Measurements from ENCODE around the gene ZFP36. TPM values are rescaled to one million over a fixed set of nuclear protein-coding genes. Genes with fewer than 3 reads are reported as not detected.

Gene ZFP36
- total and polyA plus RNA-seq, 5 donors, result 38.1 to 203 (median 69.2) TPM

DNA sequence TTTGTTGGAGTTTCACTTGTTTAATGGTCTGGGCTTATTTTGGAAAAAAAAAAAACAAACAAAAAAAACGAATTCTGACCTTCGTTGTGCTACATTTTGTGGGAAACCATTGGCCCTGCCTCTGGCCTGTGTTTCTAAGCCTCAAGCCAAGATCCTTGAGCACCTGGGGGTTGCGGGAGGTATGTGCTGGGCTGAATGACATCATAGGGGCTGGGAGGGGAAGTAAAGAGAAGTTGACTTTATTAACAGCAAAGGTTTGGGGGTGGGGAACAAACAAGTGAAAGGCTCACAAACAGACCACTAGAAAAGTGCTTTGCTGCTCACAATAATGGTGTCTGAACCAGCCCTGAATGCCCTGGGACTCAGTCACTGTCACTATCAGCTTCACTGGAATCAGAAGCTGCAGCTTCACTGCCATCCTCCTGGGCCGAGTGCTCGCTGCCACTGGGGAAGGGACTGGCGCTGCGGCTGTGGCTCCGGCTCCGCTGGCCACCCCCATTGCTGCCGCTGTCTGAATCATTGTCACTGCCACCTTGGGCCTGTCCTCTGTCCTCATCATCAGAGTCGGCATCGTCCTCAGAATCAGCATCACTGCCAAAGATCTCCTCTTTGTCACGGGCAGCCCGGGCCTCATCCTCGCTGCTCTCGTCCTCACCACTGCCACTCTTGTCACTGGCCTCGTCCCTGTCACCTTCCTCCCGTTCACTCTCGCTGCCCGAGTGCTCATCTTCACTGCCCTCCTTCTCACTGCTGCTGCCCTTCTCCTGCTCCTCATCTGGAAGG, 20.8 kb upstream of the ZFP36 start:
- no peak overlapping the region for H3K27ac ChIP-seq (ENCODE audit: low read length)
- no peaks in the 10 kb centered on the region for H3K27me3 ChIP-seq (ENCODE audit: control insufficient read depth, insufficient read depth)
- 74% methylated on average over 20 of the region's 20 CpGs for WGBS

GRCh38 chr19:39386557-39386956, 20.1 kb upstream of the ZFP36 start:
- WGBS, result 84% methylated on average over 7 of the region's 7 CpGs
- Histone ChIP-seq H3K4me1 (ENCODE audit: control insufficient read depth, insufficient read depth, low read length) (no peaks in the 10 kb centered on the region), H3K9me3 (ENCODE audit: control insufficient read depth, low read length) (no peaks in the 10 kb centered on the region), H3K27ac (ENCODE audit: low read length) (no peak overlapping the region), H3K4me3 (ENCODE audit: low read length) (no peak overlapping the region), H3K27me3 (ENCODE audit: control insufficient read depth, insufficient read depth) (no peaks in the 10 kb centered on the region)
- no peak for ATAC-seq
- intact Hi-C loops (cut with DNase I), result no loop called here
- DNase-seq, result peak in 1 of 3 donors; percentile 41

More for the DNA sequence above, 20.8 kb upstream of the ZFP36 start:
- H3K4me1 ChIP-seq (ENCODE audit: control insufficient read depth, insufficient read depth, low read length), result no peaks in the 10 kb centered on the region
- intact Hi-C loops (cut with DNase I), result no loop called here
- no peaks in the 10 kb centered on the region for H3K9me3 ChIP-seq (ENCODE audit: control insufficient read depth, low read length)
- ATAC-seq (no peak), DNase-seq (peak in 1 of 3 donors; percentile 53)
- no peak overlapping the region for H3K4me3 ChIP-seq (ENCODE audit: low read length)

DNA sequence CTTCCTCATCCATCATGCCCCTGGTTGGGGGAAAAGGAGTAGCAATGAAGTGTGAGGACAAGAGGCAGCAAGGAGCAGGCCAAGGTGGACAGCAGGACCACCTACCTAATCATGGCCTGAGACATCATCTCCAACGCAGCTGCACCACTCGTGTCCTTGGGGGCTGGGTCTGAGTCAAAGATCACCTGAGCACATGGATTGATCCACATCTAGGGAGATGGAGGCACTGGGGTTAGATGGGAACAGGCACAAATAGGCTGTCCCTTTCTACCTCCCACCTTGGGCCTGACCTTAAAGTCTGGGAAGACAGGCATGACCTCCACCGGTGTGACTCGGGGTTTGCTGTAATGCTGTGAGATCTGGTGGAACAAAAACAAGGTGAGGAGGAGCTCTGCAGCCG, 18.0 kb upstream of the ZFP36 start:
- H3K27me3 ChIP-seq (ENCODE audit: control insufficient read depth, insufficient read depth), result no peaks in the 10 kb centered on the region
- no peak overlapping the region for H3K4me3 ChIP-seq (ENCODE audit: low read length)
- 86% methylated on average over 5 of the region's 5 CpGs for WGBS
- DNase-seq (peak in 1 of 3 donors; percentile 8), ATAC-seq (no peak)
- no peaks in the 10 kb centered on the region for H3K9me3 ChIP-seq (ENCODE audit: control insufficient read depth, low read length)
- H3K27ac ChIP-seq (ENCODE audit: low read length), result no peak overlapping the region
- intact Hi-C loops (cut with DNase I), result no loop called here
- peaks cover 2% of the 10 kb centered on the region for H3K4me1 ChIP-seq (ENCODE audit: control insufficient read depth, insufficient read depth, low read length)

GRCh38 chr19:39389631-39390414, 16.8 kb upstream of the ZFP36 start:
- H3K27me3 ChIP-seq (ENCODE audit: control insufficient read depth, insufficient read depth), result no peaks in the 10 kb centered on the region
- DNase-seq (peak in 1 of 3 donors; percentile 54), ATAC-seq (no peak)
- WGBS, result 68% methylated on average over 13 of the region's 13 CpGs
- H3K4me3 ChIP-seq (ENCODE audit: low read length), result peak overlapping the region; percentile 60
- H3K27ac ChIP-seq (ENCODE audit: low read length), result peak overlapping the region; percentile 32
- H3K4me1 ChIP-seq (ENCODE audit: control insufficient read depth, insufficient read depth, low read length), result peaks cover 2% of the 10 kb centered on the region
- intact Hi-C loops (cut with DNase I), result no loop called here
- no peaks in the 10 kb centered on the region for H3K9me3 ChIP-seq (ENCODE audit: control insufficient read depth, low read length)

DNA sequence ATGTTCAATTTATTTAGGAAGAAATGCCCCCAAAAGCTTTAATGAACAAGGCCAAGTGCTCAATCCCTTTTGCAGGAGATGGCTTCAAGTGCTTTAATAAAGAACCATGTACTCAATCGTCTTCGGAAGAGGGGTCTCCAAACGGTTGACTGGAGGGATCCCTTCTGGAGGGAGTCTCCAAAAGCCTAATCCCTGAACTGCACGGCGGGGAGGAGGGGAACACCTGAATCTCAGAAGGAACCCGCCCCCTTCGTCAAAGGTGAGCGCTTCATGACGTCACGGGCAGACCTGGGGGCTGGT, 16.2 kb upstream of the ZFP36 start:
- DNase-seq, result no peak
- H3K4me3 ChIP-seq (ENCODE audit: low read length), result peak overlapping the region; percentile 60
- no peak for ATAC-seq
- no peaks in the 10 kb centered on the region for H3K9me3 ChIP-seq (ENCODE audit: control insufficient read depth, low read length)
- intact Hi-C loops (cut with DNase I), result no loop called here
- peaks cover 2% of the 10 kb centered on the region for H3K4me1 ChIP-seq (ENCODE audit: control insufficient read depth, insufficient read depth, low read length)
- WGBS, result under 1% methylated on average over 10 of the region's 10 CpGs
- peak overlapping the region; percentile 85 for H3K27ac ChIP-seq (ENCODE audit: low read length)
- H3K27me3 ChIP-seq (ENCODE audit: control insufficient read depth, insufficient read depth), result no peaks in the 10 kb centered on the region

- Histone ChIP-seq H3K4me3 (ENCODE audit: low read length) (peak within 1 kb of the TSS; percentile 96), H3K27me3 (ENCODE audit: control insufficient read depth, insufficient read depth) (no peaks in the 10 kb centered on the region), H3K27ac (ENCODE audit: low read length) (peak within 1 kb of the TSS; percentile 96), H3K4me1 (ENCODE audit: control insufficient read depth, insufficient read depth, low read length) (peaks cover 2% of the 10 kb centered on the region), H3K9me3 (ENCODE audit: control insufficient read depth, low read length) (no peaks in the 10 kb centered on the region)
- ATAC-seq (peak; percentile 96 to 97), DNase-seq (peak; percentile 97 to 98 (median 98))
- intact Hi-C loops (cut with DNase I), result no loop called here
- under 1% methylated on average over 60 of the region's 60 CpGs for WGBS
These were observed 15.8 kb upstream of the ZFP36 start, which contains the start of the genes MED29 and PAF1 for GRCh38 chr19:39390751-39391437. Gene MED29, plus strand, starts transcription at chr19:39391378. Its CDS starts 45 bp downstream, at chr19:39391423. Gene PAF1, minus strand, starts transcription at chr19:39391106. Its CDS starts 242 bp downstream, at chr19:39390864.

- peak overlapping the region; percentile 34 for H3K27ac ChIP-seq (ENCODE audit: low read length)
- H3K27me3 ChIP-seq (ENCODE audit: control insufficient read depth, insufficient read depth), result no peaks in the 10 kb centered on the region
- no peak overlapping the region for H3K4me3 ChIP-seq (ENCODE audit: low read length)
- intact Hi-C loops (cut with DNase I), result no loop called here
- 27% methylated on average over 17 of the region's 17 CpGs for WGBS
- H3K4me1 ChIP-seq (ENCODE audit: control insufficient read depth, insufficient read depth, low read length), result peaks cover 4% of the 10 kb centered on the region
- ATAC-seq (peak; percentile 82), DNase-seq (peak; percentile 90 to 97 (median 97))
- no peaks in the 10 kb centered on the region for H3K9me3 ChIP-seq (ENCODE audit: control insufficient read depth, low read length)
These were observed 9.0 kb upstream of the ZFP36 start for GRCh38 chr19:39397360-39398296.

DNA sequence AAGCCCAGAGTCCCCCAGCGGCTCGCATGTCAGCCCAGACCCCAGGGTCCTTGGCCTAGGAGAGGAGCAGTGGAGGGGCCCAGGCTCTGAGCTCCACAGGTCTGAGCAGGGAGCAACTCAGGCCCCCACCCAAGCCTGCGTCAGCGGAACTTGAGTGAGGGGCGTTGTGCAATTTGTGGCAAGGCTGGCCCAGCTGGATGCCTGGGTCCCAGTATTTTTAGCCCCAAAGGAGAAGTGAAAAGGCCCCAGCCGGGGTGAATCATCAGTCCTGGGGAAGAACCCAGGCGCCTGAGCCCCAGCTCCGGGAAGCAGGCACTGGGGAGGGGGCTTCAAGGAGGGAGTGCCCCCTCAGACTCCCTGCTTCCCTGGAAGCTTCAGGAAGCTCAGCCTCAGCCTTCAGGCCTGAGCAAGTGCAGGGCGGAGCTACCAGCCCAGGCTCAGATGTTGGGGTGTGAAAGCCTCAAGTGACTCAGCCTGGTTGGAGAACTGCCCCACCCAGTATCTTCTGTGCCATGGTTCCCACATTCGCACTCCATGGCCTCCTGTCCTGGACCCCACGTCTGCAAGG, 8.3 kb upstream of the ZFP36 start:
- DNase-seq, result peak; percentile 84 to 90 (median 88)
- Histone ChIP-seq H3K27me3 (ENCODE audit: control insufficient read depth, insufficient read depth) (no peaks in the 10 kb centered on the region), H3K4me3 (ENCODE audit: low read length) (no peak overlapping the region), H3K27ac (ENCODE audit: low read length) (peak overlapping the region; percentile 62), H3K9me3 (ENCODE audit: control insufficient read depth, low read length) (no peaks in the 10 kb centered on the region), H3K4me1 (ENCODE audit: control insufficient read depth, insufficient read depth, low read length) (peaks cover 4% of the 10 kb centered on the region)
- WGBS, result 77% methylated on average over 11 of the region's 11 CpGs
- peak; percentile 6 to 20 for ATAC-seq
- intact Hi-C loops (cut with DNase I), result no loop called here

DNA sequence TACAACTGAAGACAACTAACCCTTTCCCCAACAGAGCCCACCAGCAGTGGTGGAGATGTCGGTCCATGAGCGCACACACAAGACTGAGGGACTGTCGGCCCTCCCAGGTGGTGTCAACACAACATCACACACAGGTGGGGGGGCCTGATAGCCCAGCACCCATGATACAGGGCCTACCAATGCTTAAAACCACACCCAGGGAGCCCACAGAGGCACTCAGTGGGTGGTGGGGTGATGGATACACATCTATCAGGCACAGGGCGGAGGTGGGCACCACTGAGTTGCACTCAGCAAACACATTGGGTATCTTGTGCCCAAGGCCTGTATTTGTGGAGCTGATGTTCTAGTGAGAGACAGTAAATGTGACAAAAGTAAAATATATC, 7.0 kb upstream of the ZFP36 start:
- Histone ChIP-seq H3K4me1 (ENCODE audit: control insufficient read depth, insufficient read depth, low read length) (peaks cover 4% of the 10 kb centered on the region), H3K27ac (ENCODE audit: low read length) (no peak overlapping the region), H3K27me3 (ENCODE audit: control insufficient read depth, insufficient read depth) (no peaks in the 10 kb centered on the region), H3K9me3 (ENCODE audit: control insufficient read depth, low read length) (no peaks in the 10 kb centered on the region), H3K4me3 (ENCODE audit: low read length) (no peak overlapping the region)
- intact Hi-C loops (cut with DNase I), result no loop called here
- no peak for ATAC-seq
- 93% methylated on average over 4 of the region's 4 CpGs for WGBS
- peak in 2 of 3 donors; percentile 8 to 55 for DNase-seq

- peak in 1 of 3 donors; percentile 7 for DNase-seq
- Histone ChIP-seq H3K4me3 (ENCODE audit: low read length) (no peak overlapping the region), H3K27ac (ENCODE audit: low read length) (no peak overlapping the region), H3K4me1 (ENCODE audit: control insufficient read depth, insufficient read depth, low read length) (peaks cover 4% of the 10 kb centered on the region), H3K27me3 (ENCODE audit: control insufficient read depth, insufficient read depth) (no peaks in the 10 kb centered on the region), H3K9me3 (ENCODE audit: control insufficient read depth, low read length) (no peaks in the 10 kb centered on the region)
- 92% methylated on average over 4 of the region's 4 CpGs for WGBS
- ATAC-seq, result no peak
- intact Hi-C loops (cut with DNase I), result no loop called here
These were observed 6.6 kb upstream of the ZFP36 start for GRCh38 chr19:39400061-39400460.

Measured in right cardiac atrium (tissue), 5 donors.